A549 (cell line): ENCODE results near the gene TSKS. TPM values are rescaled to one million over a fixed set of nuclear protein-coding genes. Genes with fewer than 3 reads are reported as not detected.

Experiments used
- ATAC-seq, 2 experiments: fragments of 200-7000 bp in 1 of 2; fragments of >200 bp in 1 of 2; cut with Nextera tagmentation in 1 of 2; cut with Tn5 transposase in 1 of 2; 3 replicates each; pipeline versions ENCODE4 v1.8.0 to v1.9.1; 2018 to 2020; ENCODE audit warnings: mild to moderate bottlenecking in 1 of 2, moderate library complexity in 1 of 2
- CTCF ChIA-PET: fragments of 300-600 bp; sonication (Branson Sonifier 250); formaldehyde crosslinking; extraction: SDS; loops from one replicate; lab custom pipeline; 2021; ENCODE audit warnings: antibody characterized with exemption, inconsistent platforms; lab: Yijun Ruan, JAX
- POLR2A ChIA-PET: fragments of 350-600 bp; formaldehyde crosslinking; extraction: SDS; loops from one replicate; lab custom pipeline; 2021; ENCODE audit warnings: antibody characterized with exemption, inconsistent platforms; lab: Yijun Ruan, JAX
- DNase-seq, 2 experiments: peaks; one replicate each; pipeline versions ENCODE4 v3.0.0 to v3.0.0-alpha.2; 2011 to 2016; ENCODE audit warnings: low read depth in 1 of 2, low spot score in 1 of 2
- FAIRE-seq: peaks from 2 replicates; lab custom pipeline; 2011; peaks lifted over from hg19 to GRCh38; lab: Jason Lieb, UNC
- H3K27ac ChIP-seq, 2 experiments: fragments of >200 bp; sonication (Bioruptor Twin); formaldehyde crosslinking; 3 replicates each; pipeline ENCODE4 v1.5.1; 2016 to 2017
- H3K4me1 ChIP-seq: fragments of >200 bp; sonication (Bioruptor Twin); formaldehyde crosslinking; 3 replicates; pipeline ENCODE4 v1.6.1; 2016
- H3K4me2 ChIP-seq: fragments of >200 bp; sonication (Bioruptor Twin); formaldehyde crosslinking; 3 replicates; pipeline ENCODE4 v1.6.1; 2016
- H3K4me3 ChIP-seq: fragments of >200 bp; sonication (Bioruptor Twin); formaldehyde crosslinking; 3 replicates; pipeline ENCODE4 v1.5.1; 2016
- H3K9me3 ChIP-seq: fragments of >200 bp; sonication (Bioruptor Twin); formaldehyde crosslinking; 3 replicates; pipeline ENCODE4 v1.6.1; 2016
- BCL3 ChIP-seq: fragments of >200 bp; sonication (Bioruptor Twin); formaldehyde crosslinking; IDR thresholded peaks from 3 replicates; pipeline ENCODE4 v1.6.1; 2016
- CBX8 ChIP-seq: fragments of 200-600 bp; sonication (generic); IDR thresholded peaks from 2 replicates; pipeline ENCODE4 v1.6.1; 2016
- CHD4 ChIP-seq: fragments of 200-600 bp; sonication (generic); IDR thresholded peaks from 2 replicates; pipeline ENCODE4 v1.6.1; 2016; ENCODE audit warnings: antibody characterized with exemption, mild to moderate bottlenecking, borderline replicate concordance
- E2F6 ChIP-seq: IDR thresholded peaks from 2 replicates; pipeline ENCODE4 v1.6.1; 2012; ENCODE audit warnings: low read depth, borderline replicate concordance
- EHF ChIP-seq: fragments of 250-450 bp; sonication (Bioruptor Pico); IDR thresholded peaks from 2 replicates; pipeline ENCODE4 v1.5.0; 2020; ENCODE audit warnings: mild to moderate bottlenecking
- EHMT2 ChIP-seq: fragments of 200-600 bp; sonication (generic); IDR thresholded peaks from 2 replicates; pipeline ENCODE4 v1.6.1; 2016; ENCODE audit warnings: antibody characterized with exemption, low read depth, mild to moderate bottlenecking, moderate library complexity
- ESRRA ChIP-seq: fragments of 150-350 bp; IDR thresholded peaks from 2 replicates; pipeline ENCODE4 v1.6.1; 2014; ENCODE audit warnings: mild to moderate bottlenecking, low read length, borderline replicate concordance
- FOSB ChIP-seq: fragments of 250-450 bp; sonication (Bioruptor Pico); IDR thresholded peaks from 2 replicates; pipeline ENCODE4 v1.5.0; 2020; ENCODE audit warnings: mild to moderate bottlenecking, moderate library complexity
- GATA3 ChIP-seq: IDR thresholded peaks from 2 replicates; pipeline ENCODE4 v1.6.1; 2012; ENCODE audit warnings: borderline replicate concordance
- HEYL ChIP-seq: fragments of 250-450 bp; sonication (Bioruptor Pico); IDR thresholded peaks from 2 replicates; pipeline ENCODE4 v1.8.0; 2021; ENCODE audit warnings: mild to moderate bottlenecking, moderate library complexity
- HOXB13 ChIP-seq: fragments of 250-450 bp; sonication (Bioruptor Pico); IDR thresholded peaks from 2 replicates; pipeline ENCODE4 v1.5.0; 2020; ENCODE audit warnings: low read depth, mild to moderate bottlenecking, moderate library complexity
- JUN ChIP-seq, 2 experiments: fragments of >200 bp; sonication (Bioruptor Twin); formaldehyde crosslinking; IDR thresholded peaks; 2 replicates in 1 of 2; 3 replicates in 1 of 2; pipeline ENCODE4 v1.6.1; 2016 to 2017
- JUNB ChIP-seq: fragments of >200 bp; sonication (Bioruptor Twin); formaldehyde crosslinking; IDR thresholded peaks from 2 replicates; pipeline ENCODE4 v1.6.1; 2016
- KDM1A ChIP-seq: fragments of 200-600 bp; sonication (generic); IDR thresholded peaks from 2 replicates; pipeline ENCODE4 v1.6.1; 2016; ENCODE audit warnings: low read depth, mild to moderate bottlenecking
- MAFK ChIP-seq: fragments of 450-650 bp; IDR thresholded peaks from 2 replicates; pipeline ENCODE4 v1.6.1; 2014; ENCODE audit not compliant: partially characterized antibody
- NFE2L2 ChIP-seq: fragments of 150-350 bp; conservative IDR thresholded peaks from 2 replicates; pipeline ENCODE4 v1.6.1; 2014; ENCODE audit warnings: low read length
- NPAS2 ChIP-seq: fragments of 250-450 bp; sonication (Bioruptor Pico); IDR thresholded peaks from 2 replicates; pipeline ENCODE4 v1.8.0; 2022; ENCODE audit warnings: mild to moderate bottlenecking, moderate library complexity, borderline replicate concordance
- PHF8 ChIP-seq: fragments of 200-600 bp; sonication (generic); IDR thresholded peaks from 2 replicates; pipeline ENCODE4 v1.6.1; 2016; ENCODE audit warnings: low read depth, mild to moderate bottlenecking, antibody characterized with exemption, moderate library complexity, borderline replicate concordance
- POLR2AphosphoS2 ChIP-seq: conservative IDR thresholded peaks from 2 replicates; pipeline ENCODE4 v1.6.1; 2012; ENCODE audit warnings: low read length, improper control_type of control experiment, inconsistent platforms
- TP53 ChIP-seq: fragments of 250-450 bp; sonication (Bioruptor Pico); IDR thresholded peaks from 2 replicates; pipeline ENCODE4 v1.5.0; 2021; ENCODE audit warnings: mild to moderate bottlenecking, moderate library complexity
- ZC3H11A ChIP-seq: fragments of 450-650 bp; IDR thresholded peaks from 2 replicates; pipeline ENCODE4 v1.6.1; 2014; ENCODE audit warnings: antibody characterized with exemption, mild to moderate bottlenecking
- ZFP36 ChIP-seq: fragments of 450-650 bp; IDR thresholded peaks from 2 replicates; pipeline ENCODE4 v1.6.1; 2014; ENCODE audit warnings: borderline replicate concordance; ENCODE audit not compliant: partially characterized antibody
- ZNF302 ChIP-seq: fragments of 250-450 bp; sonication (Bioruptor Pico); IDR thresholded peaks from 2 replicates; pipeline ENCODE4 v1.9.0; 2021; ENCODE audit warnings: inconsistent platforms, mild to moderate bottlenecking, moderate library complexity
- WGBS: methylation state at CpG from one replicate; pipeline ENCODE4 v1.1.6; 2017; ENCODE audit errors: missing lambda C conversion rate; 5-methylcytosine and 5-hydroxymethylcytosine counted together
- polyA plus RNA-seq, 4 experiments: library from polyadenylated mRNA; depleted of rRNA in 3 of 4; stranded (reverse); fragments of >200 nt; fragmentation: RNase III in 1 of 4; extraction: RNeasy Plus Mini Kit Qiagen cat#74134 plus additional on column Dnase treatment in 1 of 4; gene quantifications; 2 replicates in 3 of 4; 3 replicates in 1 of 4; pipeline ENCODE4 v1.2.3, GENCODE V29; 2011 to 2017

Gene TSKS
- polyA plus RNA-seq, 2 of the 4 experiments (the other 2 are of a cell fraction): not detected

- no peak for TF ChIP-seq E2F6
- TF ChIP-seq, all 56 proteins: peak for 0
Measured at GRCh38 chr19:49780861-49781260, 17.8 kb upstream of the TSKS start (continued).

DNA sequence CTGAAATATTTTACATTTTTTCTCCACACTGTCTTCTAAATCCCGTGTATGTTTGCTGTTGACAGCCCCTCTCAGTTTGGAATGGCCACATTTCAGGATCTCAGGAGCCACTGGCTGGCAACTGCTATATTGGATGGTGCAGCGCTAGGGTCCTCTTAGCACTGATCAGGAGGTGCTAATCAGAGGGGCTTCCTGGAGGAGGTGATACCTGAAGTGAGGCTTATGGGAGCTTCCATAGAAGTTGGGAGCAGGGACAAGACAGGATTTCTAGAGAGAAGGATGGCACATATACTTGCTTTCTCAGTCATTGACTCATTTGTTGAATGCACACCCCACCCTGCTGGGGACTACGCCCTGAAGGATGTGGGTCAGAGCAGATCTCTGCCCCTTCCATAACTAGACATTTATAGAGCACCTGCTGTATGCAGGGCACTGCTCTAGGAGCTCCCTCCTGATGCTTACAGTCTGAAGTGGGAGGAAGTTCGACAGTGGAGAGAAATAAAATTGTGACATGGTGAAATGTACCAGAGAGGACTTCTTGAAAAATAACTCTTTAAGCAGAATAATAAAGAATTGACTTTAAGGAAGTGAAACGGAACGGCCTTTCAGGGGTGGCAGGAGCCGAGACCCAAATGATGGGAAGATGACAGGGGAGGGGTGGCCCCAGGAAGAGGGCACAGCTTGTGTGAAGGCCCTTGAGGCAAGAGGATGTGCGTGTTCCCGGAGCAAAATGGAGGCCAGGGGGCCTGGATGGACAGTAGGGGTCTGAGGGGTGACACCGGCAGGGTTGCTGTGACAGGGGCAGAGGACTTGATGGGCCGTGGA lies 16.8 kb upstream of the TSKS start:
- Histone ChIP-seq H3K27ac (no peak overlapping the region), H3K9me3 (0 out of 3 replicates have a peak, but pooled peaks cover 3% of the 10 kb centered on the region), H3K4me1 (no peaks in the 10 kb centered on the region), H3K4me2 (no peak overlapping the region), H3K4me3 (no peak overlapping the region)
- ATAC-seq (no peak), FAIRE-seq (no peak), DNase-seq (no peak)
- ChIA-PET POLR2A (no interaction called here), CTCF (interaction anchor here (0.6 to 0.9 kb wide), 2 partner anchors 90 to 194 kb away, joined by 3 to 4 read pairs; no protein-coding TSS in a partner anchor)
- WGBS: 84% methylated on average over 11 of the region's 11 CpGs
- no peak for TF ChIP-seq GATA3
- TF ChIP-seq EHF (CRISPR knock-in tag): no peak
- TF ChIP-seq HEYL (CRISPR knock-in tag): no peak
- peak; percentile 80 for TF ChIP-seq ZFP36

- ChIA-PET POLR2A (no interaction called here), CTCF (interaction anchor here (2.1 kb wide), 1 partner anchor 9 kb away, joined by 5 read pairs; the partner anchor contains the start of gene AP2A1)
- Histone ChIP-seq H3K27ac (no peak overlapping the region), H3K9me3 (no peaks in the 10 kb centered on the region), H3K4me3 (no peak overlapping the region), H3K4me2 (no peak overlapping the region), H3K4me1 (no peaks in the 10 kb centered on the region)
- TF ChIP-seq EHF (CRISPR knock-in tag) (no peak), HOXB13 (CRISPR knock-in tag) (no peak), BCL3 (no peak), JUN (IDR thresholded peaks at IDR 0.05) (no peak), POLR2AphosphoS2 (no peak), CBX8 (no peak), NFE2L2 (no peak), ZNF302 (no peak), FOSB (CRISPR knock-in tag) (no peak), ESRRA (no peak), CHD4 (no peak), ZC3H11A (no peak), JUNB (no peak), KDM1A (no peak), PHF8 (no peak), EHMT2 (no peak), NPAS2 (CRISPR knock-in tag) (no peak), TP53 (CRISPR knock-in tag) (no peak), MAFK (no peak)
- WGBS: 91% methylated on average over 6 of the region's 6 CpGs
- DNase-seq (no peak), ATAC-seq (no peak), FAIRE-seq (no peak)
Measured at GRCh38 chr19:49776371-49776764, 13.3 kb upstream of the TSKS start.
